GM23248 (cell line): ENCODE results near the gene CD70.
"Not testable (repeated sequence)": the region's sequence is repeated elsewhere in the genome, so short reads cannot be mapped to it uniquely, and the experiment has no call there.

Experiments
- EZH2 ChIP-seq: fragments of 200-600 bp; sonication (generic); IDR thresholded peaks from 2 replicates; pipeline ENCODE4 v1.6.1; 2018; ENCODE audit warnings: antibody characterized with exemption, mild to moderate bottlenecking; ENCODE audit not compliant: insufficient read depth, poor library complexity, severe bottlenecking
- EZH2phosphoT487 ChIP-seq: fragments of 200-600 bp; sonication (generic); IDR thresholded peaks from 2 replicates; pipeline ENCODE4 v1.6.1; 2018; ENCODE audit warnings: antibody characterized with exemption, moderate library complexity, mild to moderate bottlenecking, low read depth; ENCODE audit not compliant: insufficient read depth

DNA sequence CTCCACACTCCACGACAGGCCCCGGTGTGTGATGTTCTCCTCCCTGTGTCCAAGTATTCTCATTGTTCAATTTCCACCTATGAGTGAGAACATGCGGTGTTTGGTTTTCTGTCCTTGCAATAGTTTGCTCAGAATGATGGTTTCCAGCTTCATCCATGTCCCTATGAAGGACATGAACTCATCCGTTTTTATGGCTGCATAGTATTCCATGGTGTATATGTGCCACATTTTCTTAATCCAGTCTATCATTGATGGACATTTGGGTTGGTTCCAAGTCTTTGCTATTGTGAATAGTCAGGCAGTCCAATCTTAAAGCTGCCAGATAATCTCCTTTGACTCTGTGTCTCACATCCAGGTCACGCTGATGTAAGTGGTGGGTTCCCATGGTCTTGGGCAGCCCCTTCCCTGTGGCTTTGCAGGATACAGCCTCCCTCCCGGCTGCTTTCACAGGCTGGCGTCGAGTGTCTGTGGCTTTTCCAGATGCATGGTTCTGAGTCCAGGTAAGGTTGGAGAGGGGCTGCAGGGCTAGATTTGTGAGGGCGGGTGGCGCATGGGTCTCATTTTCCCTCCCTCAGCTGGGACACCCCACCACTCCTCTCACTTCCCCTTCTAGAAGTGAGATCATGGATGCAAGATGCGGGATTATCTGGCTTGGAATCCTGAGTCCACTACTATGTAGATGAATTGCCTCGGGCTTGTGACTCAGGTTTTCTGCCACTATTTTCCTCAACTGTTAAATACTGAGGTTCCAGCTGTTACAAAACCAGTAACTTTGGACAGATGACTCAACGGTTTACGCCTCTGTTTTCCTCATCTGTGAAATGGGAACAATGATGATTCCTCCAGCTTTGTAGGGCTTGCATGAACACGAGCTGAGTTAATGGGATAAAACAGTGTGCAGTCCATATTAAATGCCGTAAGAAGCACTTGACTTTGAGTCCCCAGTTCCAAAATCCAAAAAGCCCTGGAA is 8.2 kb downstream of the CD70 start:
- TF ChIP-seq EZH2, EZH2phosphoT487: not testable (repeated sequence)
